SK-N-SH (cell line): ENCODE data around the gene PAFAH1B1.

ENCODE experiments used
- GATA2 ChIP-seq: sonication (generic); formaldehyde crosslinking; IDR thresholded peaks from 2 replicates; pipeline ENCODE4 v1.5.0; 2020; ENCODE audit warnings: mild to moderate bottlenecking, missing genetic modification reagents
- POLR2AphosphoS5 ChIP-seq: IDR thresholded peaks from 2 replicates; pipeline ENCODE4 v1.6.1; 2012; ENCODE audit warnings: low read depth, low read length

DNA sequence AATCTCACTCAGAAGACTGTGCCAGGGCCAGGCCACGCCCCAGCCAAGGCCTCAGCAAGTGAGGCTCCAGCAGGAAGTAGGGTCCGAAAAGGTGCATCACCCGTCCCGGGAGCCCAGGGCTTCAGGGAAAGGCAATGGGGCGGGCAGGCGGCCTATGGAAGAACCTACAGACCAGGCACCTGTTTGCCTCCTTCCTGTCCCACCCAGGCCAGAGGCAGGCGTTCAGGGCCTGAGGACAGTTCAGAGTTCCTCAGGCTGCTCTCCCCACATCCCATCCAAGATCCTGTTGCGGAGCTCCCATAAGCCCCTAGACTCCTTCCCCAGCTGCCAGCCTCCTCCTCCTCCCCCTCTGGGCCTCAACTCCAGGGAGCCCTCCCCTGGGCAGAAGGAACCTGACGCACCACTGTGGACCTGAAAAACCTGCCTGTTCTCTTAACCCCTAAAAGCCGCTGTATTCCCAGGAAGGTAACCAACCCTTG is 115.8 kb downstream of the PAFAH1B1 start:
- TF ChIP-seq GATA2 (CRISPR knock-in tag) (no peak), POLR2AphosphoS5 (no peak)
